ENCODE results near the gene GPRIN3.

The GPRIN3 gene

DNA sequence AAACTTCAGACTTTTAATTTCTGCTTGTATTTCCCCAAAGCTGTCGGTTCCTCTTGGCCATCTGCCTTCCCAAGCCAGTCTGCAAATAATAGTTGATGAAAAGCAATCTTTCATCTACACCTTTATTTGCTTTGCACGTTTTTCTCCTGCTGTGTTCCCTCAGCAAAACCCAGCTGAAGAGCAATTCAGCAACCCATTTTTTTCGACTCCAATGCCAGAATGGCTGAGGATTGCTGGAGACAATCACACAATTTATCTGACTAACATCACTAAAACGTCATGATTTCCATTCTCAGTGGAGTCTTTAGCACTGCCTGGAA, 94.3 kb downstream of the GPRIN3 start:
- TF ChIP-seq ZNF16 (tag by site-specific recombination; IDR thresholded peaks at IDR 0.05; ENCODE audit: low read depth) (no peak), ZNF560 (tag by site-specific recombination; IDR thresholded peaks at IDR 0.05; ENCODE audit: borderline replicate concordance) (no peak), ZNF416 (tag by site-specific recombination; IDR thresholded peaks at IDR 0.05) (no peak), ZNF48 (tag by site-specific recombination; IDR thresholded peaks at IDR 0.05) (no peak), ZNF248 (tag by site-specific recombination; IDR thresholded peaks at IDR 0.05) (no peak), ZNF664 (tag by site-specific recombination; IDR thresholded peaks at IDR 0.05) (no peak), ZFHX2 (tag by site-specific recombination; conservative IDR thresholded peaks at IDR 0.05) (no peak), ZNF112 (tag by site-specific recombination; IDR thresholded peaks at IDR 0.05) (no peak)
- CTCF ChIA-PET: interaction anchor here (0.5 to 0.7 kb wide), 2 partner anchors 27 to 267 kb away, joined by 3 read pairs; no protein-coding TSS in a partner anchor

GRCh38 chr4:89212666-89213381, 94.8 kb downstream of the GPRIN3 start:
- Histone ChIP-seq H3K4me3 (ENCODE audit: low read depth, low read length) (no peak overlapping the region), H3K36me3 (ENCODE audit: control insufficient read depth in 2 of 2, insufficient read depth in 1 of 2, low read length in 2 of 2) (no peaks in the 10 kb centered on the region), H3K9me3 (ENCODE audit: control insufficient read depth, insufficient read depth, low read depth, low read length) (no peaks in the 10 kb centered on the region), H3K27ac (ENCODE audit: extremely low read depth, low read depth, low read length) (no peak overlapping the region), H3K4me1 (ENCODE audit: control insufficient read depth, insufficient read depth, low read length) (no peaks in the 10 kb centered on the region)
- no peak for TF ChIP-seq ZNF654 (tag by site-specific recombination; IDR thresholded peaks at IDR 0.05; ENCODE audit: low read depth)
- no peak for TF ChIP-seq ZNF362 (tag by site-specific recombination; IDR thresholded peaks at IDR 0.05)
- no peak for TF ChIP-seq GFI1B (tag by site-specific recombination; IDR thresholded peaks at IDR 0.05)
- no peak for TF ChIP-seq ZNF138 (tag by site-specific recombination; IDR thresholded peaks at IDR 0.05; ENCODE audit: borderline replicate concordance)
- TF ChIP-seq ZBTB11 (tag by site-specific recombination; conservative IDR thresholded peaks at IDR 0.05; ENCODE audit: low read depth): no peak
- no peak for TF ChIP-seq RBAK (tag by site-specific recombination; IDR thresholded peaks at IDR 0.05)
- no peak for TF ChIP-seq ZNF544 (tag by site-specific recombination; IDR thresholded peaks at IDR 0.05)
- TF ChIP-seq ZNF626 (tag by site-specific recombination; IDR thresholded peaks at IDR 0.05): no peak
- no peak for TF ChIP-seq EGR2 (tag by site-specific recombination; IDR thresholded peaks at IDR 0.05; ENCODE audit: low read depth)
- no peak for TF ChIP-seq ZNF174 (tag by site-specific recombination; IDR thresholded peaks at IDR 0.05)
- no peak for TF ChIP-seq ZNF221 (tag by site-specific recombination; IDR thresholded peaks at IDR 0.05; ENCODE audit: borderline replicate concordance)
- TF ChIP-seq, protein P1, sequence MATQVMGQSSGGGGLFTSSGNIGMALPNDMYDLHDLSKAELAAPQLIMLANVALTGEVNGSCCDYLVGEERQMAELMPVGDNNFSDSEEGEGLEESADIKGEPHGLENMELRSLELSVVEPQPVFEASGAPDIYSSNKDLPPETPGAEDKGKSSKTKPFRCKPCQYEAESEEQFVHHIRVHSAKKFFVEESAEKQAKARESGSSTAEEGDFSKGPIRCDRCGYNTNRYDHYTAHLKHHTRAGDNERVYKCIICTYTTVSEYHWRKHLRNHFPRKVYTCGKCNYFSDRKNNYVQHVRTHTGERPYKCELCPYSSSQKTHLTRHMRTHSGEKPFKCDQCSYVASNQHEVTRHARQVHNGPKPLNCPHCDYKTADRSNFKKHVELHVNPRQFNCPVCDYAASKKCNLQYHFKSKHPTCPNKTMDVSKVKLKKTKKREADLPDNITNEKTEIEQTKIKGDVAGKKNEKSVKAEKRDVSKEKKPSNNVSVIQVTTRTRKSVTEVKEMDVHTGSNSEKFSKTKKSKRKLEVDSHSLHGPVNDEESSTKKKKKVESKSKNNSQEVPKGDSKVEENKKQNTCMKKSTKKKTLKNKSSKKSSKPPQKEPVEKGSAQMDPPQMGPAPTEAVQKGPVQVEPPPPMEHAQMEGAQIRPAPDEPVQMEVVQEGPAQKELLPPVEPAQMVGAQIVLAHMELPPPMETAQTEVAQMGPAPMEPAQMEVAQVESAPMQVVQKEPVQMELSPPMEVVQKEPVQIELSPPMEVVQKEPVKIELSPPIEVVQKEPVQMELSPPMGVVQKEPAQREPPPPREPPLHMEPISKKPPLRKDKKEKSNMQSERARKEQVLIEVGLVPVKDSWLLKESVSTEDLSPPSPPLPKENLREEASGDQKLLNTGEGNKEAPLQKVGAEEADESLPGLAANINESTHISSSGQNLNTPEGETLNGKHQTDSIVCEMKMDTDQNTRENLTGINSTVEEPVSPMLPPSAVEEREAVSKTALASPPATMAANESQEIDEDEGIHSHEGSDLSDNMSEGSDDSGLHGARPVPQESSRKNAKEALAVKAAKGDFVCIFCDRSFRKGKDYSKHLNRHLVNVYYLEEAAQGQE (tag by site-specific recombination; IDR thresholded peaks at IDR 0.05): no peak
- no peak for TF ChIP-seq ZBTB8A (tag by site-specific recombination; IDR thresholded peaks at IDR 0.05)
- no peak for TF ChIP-seq HOXD13 (CRISPR knock-in tag; IDR thresholded peaks at IDR 0.05; ENCODE audit: borderline replicate concordance)
- ChIA-PET CTCF (interaction anchor here (0.5 to 0.7 kb wide), 2 partner anchors 28 to 266 kb away, joined by 3 read pairs; no protein-coding TSS in a partner anchor), POLR2A (no interaction called here)

More for the DNA sequence above, 94.3 kb downstream of the GPRIN3 start:
- Histone ChIP-seq H3K9me3 (ENCODE audit: control insufficient read depth, insufficient read depth, low read depth, low read length) (no peaks in the 10 kb centered on the region), H3K36me3 (ENCODE audit: control insufficient read depth in 2 of 2, insufficient read depth in 1 of 2, low read length in 2 of 2) (no peaks in the 10 kb centered on the region), H3K4me3 (ENCODE audit: low read depth, low read length) (no peak overlapping the region), H3K4me1 (ENCODE audit: control insufficient read depth, insufficient read depth, low read length) (no peaks in the 10 kb centered on the region), H3K27ac (ENCODE audit: extremely low read depth, low read depth, low read length) (no peak overlapping the region)
- POLR2A ChIA-PET: no interaction called here

All from HEK293 (cell line).